ENCODE data around the gene NAV2. TPM values are rescaled to one million over a fixed set of nuclear protein-coding genes. Genes with fewer than 3 reads are reported as not detected.

NAV2 gene
- polyA plus RNA-seq, 1 experiment = 5.1 TPM

DNA sequence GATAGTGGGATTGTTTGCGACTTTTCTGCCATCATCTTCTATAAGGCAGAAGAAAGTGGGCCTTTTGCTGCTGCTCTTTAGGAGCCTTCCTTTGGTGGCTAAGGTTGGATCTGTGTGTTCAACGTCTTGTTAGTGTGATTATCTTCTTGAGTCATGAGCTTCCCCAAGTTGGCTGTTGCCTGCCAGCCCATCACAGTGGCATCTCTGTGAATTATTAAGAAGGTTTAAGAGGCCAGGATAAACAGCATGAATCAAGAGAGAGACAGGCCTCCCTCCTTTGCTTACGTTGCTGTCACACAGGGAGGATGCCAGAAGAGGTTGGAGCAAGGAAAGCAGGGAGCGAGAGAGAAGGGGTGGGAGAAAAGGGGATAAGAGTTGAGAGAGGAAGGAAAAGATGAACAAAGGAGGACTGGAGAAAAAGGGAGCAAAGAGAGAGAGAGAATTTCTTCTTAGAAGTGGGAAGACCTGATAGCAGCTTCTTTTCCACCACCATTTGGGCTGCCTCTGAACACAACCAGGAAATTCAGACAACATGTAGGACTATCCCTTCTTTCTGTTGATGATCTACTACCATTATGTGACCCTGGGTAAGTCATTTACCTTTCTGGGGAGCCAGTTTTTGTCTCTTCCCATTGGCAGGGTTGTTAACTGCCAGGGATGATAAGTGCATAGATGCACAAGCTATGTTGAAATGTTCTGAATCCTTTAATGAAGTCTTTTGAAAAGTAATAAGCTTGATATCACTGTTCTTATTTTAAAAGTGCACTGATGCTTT lies 126.5 kb downstream of the NAV2 start:
- Histone ChIP-seq H3K4me3 (ENCODE audit: low read depth, low read length) (no peak overlapping the region), H3K9me3 (ENCODE audit: control insufficient read depth, insufficient read depth, low read length) (no peaks in the 10 kb centered on the region), H3K27me3 (ENCODE audit: control insufficient read depth, insufficient read depth, low read length) (no peaks in the 10 kb centered on the region), H3K27ac (ENCODE audit: low read depth, low read length) (no peak overlapping the region)
- no peak for DNase-seq (ENCODE audit: low read depth, low spot score)
- TF ChIP-seq, protein P1, sequence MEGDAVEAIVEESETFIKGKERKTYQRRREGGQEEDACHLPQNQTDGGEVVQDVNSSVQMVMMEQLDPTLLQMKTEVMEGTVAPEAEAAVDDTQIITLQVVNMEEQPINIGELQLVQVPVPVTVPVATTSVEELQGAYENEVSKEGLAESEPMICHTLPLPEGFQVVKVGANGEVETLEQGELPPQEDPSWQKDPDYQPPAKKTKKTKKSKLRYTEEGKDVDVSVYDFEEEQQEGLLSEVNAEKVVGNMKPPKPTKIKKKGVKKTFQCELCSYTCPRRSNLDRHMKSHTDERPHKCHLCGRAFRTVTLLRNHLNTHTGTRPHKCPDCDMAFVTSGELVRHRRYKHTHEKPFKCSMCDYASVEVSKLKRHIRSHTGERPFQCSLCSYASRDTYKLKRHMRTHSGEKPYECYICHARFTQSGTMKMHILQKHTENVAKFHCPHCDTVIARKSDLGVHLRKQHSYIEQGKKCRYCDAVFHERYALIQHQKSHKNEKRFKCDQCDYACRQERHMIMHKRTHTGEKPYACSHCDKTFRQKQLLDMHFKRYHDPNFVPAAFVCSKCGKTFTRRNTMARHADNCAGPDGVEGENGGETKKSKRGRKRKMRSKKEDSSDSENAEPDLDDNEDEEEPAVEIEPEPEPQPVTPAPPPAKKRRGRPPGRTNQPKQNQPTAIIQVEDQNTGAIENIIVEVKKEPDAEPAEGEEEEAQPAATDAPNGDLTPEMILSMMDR (IDR thresholded peaks at IDR 0.05; ENCODE audit: low read depth, low read length) = no peak
- ChIA-PET CTCF (interaction anchor here (1.1 kb wide), 1 partner anchor 96 kb away, joined by 4 read pairs; no protein-coding TSS in a partner anchor), POLR2A (no interaction called here)

DNA sequence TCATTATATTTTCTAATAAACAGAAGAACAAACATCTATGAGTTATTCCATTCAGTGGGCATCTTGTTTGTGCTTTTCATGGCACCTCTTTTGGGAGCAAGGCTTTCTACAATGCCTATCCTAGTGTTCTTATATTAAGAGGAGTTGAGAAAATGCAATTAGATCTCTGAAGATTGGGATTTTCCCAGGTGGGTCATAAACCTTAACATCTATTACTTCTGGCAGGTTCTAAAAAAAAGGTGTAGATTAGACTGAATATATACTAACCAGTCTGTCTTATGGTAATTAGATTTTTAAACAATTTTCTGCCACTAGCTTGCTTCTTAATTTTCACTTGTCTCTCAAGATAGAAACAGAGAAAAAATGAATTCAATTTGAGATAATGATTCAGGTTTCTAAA lies 128.3 kb downstream of the NAV2 start:
- TF ChIP-seq, protein P1 (IDR thresholded peaks at IDR 0.05; ENCODE audit: low read depth, low read length) = no peak
- Histone ChIP-seq H3K27me3 (ENCODE audit: control insufficient read depth, insufficient read depth, low read length) (no peaks in the 10 kb centered on the region), H3K9me3 (ENCODE audit: control insufficient read depth, insufficient read depth, low read length) (no peaks in the 10 kb centered on the region), H3K27ac (ENCODE audit: low read depth, low read length) (no peak overlapping the region), H3K4me3 (ENCODE audit: low read depth, low read length) (no peak overlapping the region)
- ChIA-PET CTCF (interaction anchor here (1.1 to 1.2 kb wide), 2 partner anchors 9 to 41 kb away, joined by 3 read pairs; no protein-coding TSS in a partner anchor), POLR2A (no interaction called here)
- no peak for DNase-seq (ENCODE audit: low read depth, low spot score)

DNA sequence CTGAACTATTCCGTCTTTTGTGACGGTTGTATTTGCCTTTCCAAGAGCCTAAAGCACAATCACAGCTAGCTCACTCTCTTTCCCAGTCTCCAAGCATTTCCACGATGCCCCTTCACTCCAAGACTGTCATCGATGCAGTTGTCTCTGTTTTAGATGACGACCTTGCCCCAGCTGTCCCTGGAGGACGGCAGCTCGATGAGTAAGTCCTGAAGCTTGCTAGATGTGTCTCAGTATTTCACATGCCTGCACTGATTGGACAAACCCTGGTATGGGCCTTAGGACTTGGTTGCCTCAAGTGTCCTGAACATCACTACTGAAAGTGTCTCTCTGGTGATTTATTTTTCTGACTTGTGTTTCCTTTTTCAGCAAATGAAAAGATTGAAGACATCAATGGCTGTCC lies 129.9 kb downstream of the NAV2 start:
- no peak overlapping the region for H3K4me3 ChIP-seq (ENCODE audit: low read depth, low read length)
- no peaks in the 10 kb centered on the region for H3K27me3 ChIP-seq (ENCODE audit: control insufficient read depth, insufficient read depth, low read length)
- POLR2A ChIA-PET = no interaction called here
- CTCF ChIA-PET = interaction anchor here (0.6 kb wide), 1 partner anchor 107 kb away, joined by 3 read pairs; no protein-coding TSS in a partner anchor
- DNase-seq (ENCODE audit: low read depth, low spot score) = no peak
- no peak overlapping the region for H3K27ac ChIP-seq (ENCODE audit: low read depth, low read length)
- TF ChIP-seq, protein P1 (IDR thresholded peaks at IDR 0.05; ENCODE audit: low read depth, low read length) = no peak
- H3K9me3 ChIP-seq (ENCODE audit: control insufficient read depth, insufficient read depth, low read length) = no peaks in the 10 kb centered on the region

DNA sequence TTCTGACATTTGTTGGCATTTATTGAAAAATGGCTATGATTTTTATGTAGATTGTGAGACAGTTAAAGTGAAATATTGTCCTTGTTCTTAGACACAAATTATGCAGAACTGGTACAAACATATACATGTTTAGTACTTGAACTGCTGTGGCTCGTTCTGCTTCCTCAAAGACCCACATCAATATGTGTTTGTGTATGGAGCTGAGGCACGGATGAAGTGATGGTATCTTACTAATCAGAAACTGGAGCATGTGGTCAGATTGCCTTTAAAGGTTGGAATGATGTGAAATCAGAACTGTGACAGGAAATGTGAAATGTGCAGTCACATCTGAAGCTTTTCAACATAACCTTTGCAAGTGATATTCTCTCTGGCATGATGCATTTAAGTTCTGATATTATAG lies 130.4 kb downstream of the NAV2 start:
- DNase-seq (ENCODE audit: low read depth, low spot score) = no peak
- CTCF ChIA-PET = interaction anchor here (0.6 to 1.0 kb wide), 2 partner anchors 106 to 289 kb away, joined by 3 read pairs; no protein-coding TSS in a partner anchor
- Histone ChIP-seq H3K9me3 (ENCODE audit: control insufficient read depth, insufficient read depth, low read length) (no peaks in the 10 kb centered on the region), H3K4me3 (ENCODE audit: low read depth, low read length) (no peak overlapping the region), H3K27me3 (ENCODE audit: control insufficient read depth, insufficient read depth, low read length) (no peaks in the 10 kb centered on the region), H3K27ac (ENCODE audit: low read depth, low read length) (no peak overlapping the region)
- POLR2A ChIA-PET = no interaction called here
- TF ChIP-seq, protein P1 (IDR thresholded peaks at IDR 0.05; ENCODE audit: low read depth, low read length) = no peak

DNA sequence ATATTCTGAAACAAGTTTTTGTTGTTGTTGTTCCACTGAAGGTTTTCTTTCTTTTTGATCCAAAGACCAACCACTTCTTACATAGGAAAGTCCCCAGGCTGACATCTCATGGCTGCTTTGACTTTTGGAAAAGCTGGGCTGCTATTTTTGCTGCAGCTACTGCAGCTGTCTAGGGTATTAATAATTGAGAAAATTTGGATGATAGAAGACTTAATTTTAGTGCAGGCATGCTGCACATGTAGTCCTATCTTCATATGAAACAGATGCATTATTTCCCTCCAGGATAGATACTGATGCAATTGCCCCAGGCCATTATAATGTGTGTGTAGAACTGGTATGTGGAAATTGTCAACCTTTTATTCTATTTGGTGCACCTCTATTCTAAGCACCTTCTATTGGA lies 131.4 kb downstream of the NAV2 start:
- CTCF ChIA-PET = interaction anchor here (0.6 to 1.0 kb wide), 2 partner anchors 60 to 290 kb away, joined by 3 read pairs; no protein-coding TSS in a partner anchor
- POLR2A ChIA-PET = no interaction called here
- no peak overlapping the region for H3K27ac ChIP-seq (ENCODE audit: low read depth, low read length)

More for the DNA sequence above, 131.4 kb downstream of the NAV2 start:
- no peak overlapping the region for H3K4me3 ChIP-seq (ENCODE audit: low read depth, low read length)
- no peaks in the 10 kb centered on the region for H3K9me3 ChIP-seq (ENCODE audit: control insufficient read depth, insufficient read depth, low read length)
- no peaks in the 10 kb centered on the region for H3K27me3 ChIP-seq (ENCODE audit: control insufficient read depth, insufficient read depth, low read length)
- no peak for DNase-seq (ENCODE audit: low read depth, low spot score)
- TF ChIP-seq, protein P1 (IDR thresholded peaks at IDR 0.05; ENCODE audit: low read depth, low read length) = no peak
